Activated T-helper 1 cell treated with anti-CD3 and anti-CD28 coated beads, Interleukin-12 subunit alpha, Interleukin-12 subunit beta, Interleukin-2, Interleukin-4 antibody, amounts not matched to agents 30 ng/mL and 10 ng/mL and 1 ng/mL, durations not matched to agents 14 hours and 24 hours and 36 hours (primary cell): ENCODE results near the gene KDF1. TPM values are rescaled to one million over a fixed set of nuclear protein-coding genes. Genes with fewer than 3 reads are reported as not detected.

ENCODE experiments used
- DNase-seq: peaks from one replicate; pipeline ENCODE4 v3.0.0; 2021; ENCODE audit warnings: low spot score
- H3K27ac Mint-ChIP-seq: one replicate; pipeline ENCODE4 v1.8.0; 2021; ENCODE audit warnings: mild to moderate bottlenecking, mixed read lengths
- H3K27me3 Mint-ChIP-seq: one replicate; pipeline ENCODE4 v1.8.0; 2022; ENCODE audit warnings: mild to moderate bottlenecking, moderate library complexity, mixed read lengths; ENCODE audit not compliant: insufficient read depth
- H3K36me3 Mint-ChIP-seq: one replicate; pipeline ENCODE4 v1.8.0; 2021; ENCODE audit warnings: low read depth, mixed read lengths
- H3K4me1 Mint-ChIP-seq: one replicate; pipeline ENCODE4 v1.8.0; 2021; ENCODE audit warnings: low read depth, mixed read lengths
- H3K4me3 Mint-ChIP-seq: one replicate; pipeline ENCODE4 v1.8.0; 2021; ENCODE audit warnings: mild to moderate bottlenecking, moderate library complexity, mixed read lengths
- H3K9me3 Mint-ChIP-seq: one replicate; pipeline ENCODE4 v1.8.0; 2021; ENCODE audit warnings: mixed read lengths
- intact Hi-C: fragments of 100-400 bp; cut with micrococcal nuclease; formaldehyde crosslinking; loops from one replicate; pipeline ENCODE4 v1.15.1; 2024
- total RNA-seq: library from RNA; stranded (reverse); gene quantifications from 2 replicates; pipeline ENCODE4 v1.2.3, GENCODE V29; 2022

Gene KDF1
- total RNA-seq, 1 donor from 2014 or later, result not detected

DNA sequence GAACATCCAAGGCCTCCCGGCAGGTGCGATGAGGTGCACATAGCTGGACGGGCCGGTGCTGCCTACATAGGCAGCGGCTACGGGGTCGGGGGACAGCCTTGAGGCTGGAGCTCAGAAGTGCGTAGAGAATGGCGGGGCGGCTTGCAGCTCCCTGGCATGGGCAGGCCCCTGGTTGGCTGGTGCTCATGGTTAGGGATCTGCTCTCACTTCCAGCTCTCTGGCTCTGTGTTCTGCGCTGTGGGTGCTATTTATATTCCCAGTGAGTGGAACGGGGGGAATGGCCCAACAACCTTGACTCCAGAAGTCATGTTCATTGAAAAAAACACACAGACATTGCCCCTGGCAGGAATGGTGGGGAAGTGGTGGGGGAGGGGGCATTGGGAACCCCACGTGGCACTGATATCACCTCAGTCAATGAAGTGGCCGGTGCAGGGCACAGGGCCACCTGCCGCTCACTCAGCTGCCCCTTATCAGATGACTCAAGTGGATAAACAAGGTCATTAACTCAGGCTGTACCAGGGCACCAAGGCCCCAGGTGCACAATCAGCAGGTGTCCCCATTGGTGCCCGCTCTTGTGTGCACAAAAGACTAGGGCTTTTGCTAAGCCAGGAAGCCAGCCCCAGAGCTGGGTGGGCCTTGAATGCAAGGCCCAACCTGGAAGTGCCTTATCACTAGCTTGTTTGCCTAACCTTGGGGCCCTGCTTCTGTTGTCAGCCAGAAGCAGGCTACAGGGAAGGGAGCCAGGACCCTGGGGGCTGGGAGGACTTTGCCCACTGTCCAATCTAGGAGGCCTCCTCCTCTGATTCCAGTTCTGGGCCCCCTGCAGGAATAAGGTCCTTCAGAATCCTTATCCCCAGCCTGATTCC lies 46.3 kb downstream of the KDF1 start, which contains the start of gene NR0B2:
NR0B2 (minus strand) TSS at position 222 of the 866 bp plus-strand sequence; CDS start at position 187, 35 bp downstream.
- intact Hi-C loops, result no loop called here
- no peak for DNase-seq
- Mint-ChIP-seq H3K36me3 (no peaks in the 10 kb centered on the region), H3K4me3 (no peak within 1 kb of the TSS), H3K9me3 (no peaks in the 10 kb centered on the region), H3K27ac (no peak within 1 kb of the TSS), H3K4me1 (no peaks in the 10 kb centered on the region), H3K27me3 (peaks cover 11% of the 10 kb centered on the region)

DNA sequence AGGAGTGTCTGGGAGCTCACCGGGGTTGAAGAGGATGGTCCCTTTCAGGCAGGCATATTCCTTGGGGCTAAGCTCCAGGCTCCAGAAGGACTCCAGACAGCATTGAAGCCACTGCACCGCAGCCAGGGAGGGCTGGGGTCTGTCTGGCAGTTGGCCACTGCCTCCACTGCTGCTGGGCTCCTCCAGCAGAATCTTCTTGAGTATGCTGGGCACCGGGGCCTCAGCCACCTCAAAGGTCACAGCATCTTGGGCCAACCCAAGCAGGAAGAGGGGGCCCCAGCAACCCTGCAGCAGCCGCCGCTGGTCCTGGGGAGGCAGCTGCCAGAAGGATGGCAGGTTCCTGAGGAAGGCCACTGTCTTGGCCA lies 46.9 kb downstream of the KDF1 start:
- H3K36me3 Mint-ChIP-seq, result no peaks in the 10 kb centered on the region
- no peaks in the 10 kb centered on the region for H3K4me1 Mint-ChIP-seq
- intact Hi-C loops, result no loop called here
- peaks cover 11% of the 10 kb centered on the region for H3K27me3 Mint-ChIP-seq
- no peaks in the 10 kb centered on the region for H3K9me3 Mint-ChIP-seq
- no peak for DNase-seq
- no peak overlapping the region for H3K4me3 Mint-ChIP-seq
- H3K27ac Mint-ChIP-seq, result no peak overlapping the region

DNA sequence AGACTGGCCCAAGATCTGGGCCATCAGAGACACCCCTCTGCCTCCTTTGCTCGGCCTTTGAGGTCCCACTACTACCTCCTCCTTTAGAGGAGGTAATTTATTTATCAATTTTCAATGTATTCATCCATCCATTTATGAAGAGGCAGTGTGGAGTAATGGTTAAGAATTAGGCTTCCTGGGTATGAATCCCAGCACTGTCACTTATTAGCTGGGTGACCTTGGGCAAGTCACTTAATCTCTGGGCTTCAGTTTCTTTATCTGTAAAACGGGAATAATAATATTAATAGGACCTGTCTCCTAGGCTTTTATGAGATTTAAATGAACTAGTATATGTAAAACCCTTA lies 48.1 kb downstream of the KDF1 start:
- no peaks in the 10 kb centered on the region for H3K36me3 Mint-ChIP-seq
- no peaks in the 10 kb centered on the region for H3K9me3 Mint-ChIP-seq
- intact Hi-C loops, result no loop called here
- no peak for DNase-seq
- no peaks in the 10 kb centered on the region for H3K4me1 Mint-ChIP-seq
- H3K27me3 Mint-ChIP-seq, result peaks cover 13% of the 10 kb centered on the region
- no peak overlapping the region for H3K27ac Mint-ChIP-seq
- no peak overlapping the region for H3K4me3 Mint-ChIP-seq

DNA sequence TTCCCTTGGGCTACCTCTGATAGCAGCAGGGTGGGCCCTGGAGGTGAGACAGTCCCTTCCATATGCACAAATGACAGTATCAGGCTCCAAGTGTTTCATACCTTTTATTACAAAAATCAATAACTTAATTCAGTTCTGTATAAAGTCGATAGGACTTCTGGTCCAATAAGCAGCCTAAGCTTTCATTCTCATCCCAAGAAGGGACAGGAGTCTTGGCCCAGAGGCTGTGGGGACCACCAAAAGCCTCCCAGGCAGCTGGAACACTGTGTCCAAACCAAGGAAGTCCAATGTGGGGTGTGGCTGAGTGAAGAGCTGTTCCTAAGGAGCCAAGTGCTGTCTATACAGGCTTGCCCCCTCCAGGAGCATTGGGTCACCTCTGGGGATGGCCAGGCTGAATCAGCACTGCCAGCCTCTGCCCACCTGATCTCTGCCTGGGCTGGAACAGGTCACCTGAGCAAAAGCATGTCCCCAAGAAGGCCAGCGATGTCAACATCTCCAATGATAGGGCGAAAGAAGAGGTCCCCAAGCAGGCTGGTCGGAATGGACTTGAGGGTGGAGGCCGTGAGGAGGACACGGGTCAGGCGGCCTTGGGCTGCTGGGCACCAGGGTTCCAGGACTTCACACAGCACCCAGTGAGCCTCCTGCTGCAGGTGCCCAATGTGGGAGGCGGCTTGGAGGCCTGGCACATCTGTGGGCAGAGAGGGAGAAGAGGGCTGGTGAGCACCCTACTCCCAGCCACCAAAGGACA lies 48.7 kb downstream of the KDF1 start:
- H3K4me1 Mint-ChIP-seq, result no peaks in the 10 kb centered on the region
- H3K36me3 Mint-ChIP-seq, result no peaks in the 10 kb centered on the region
- H3K4me3 Mint-ChIP-seq, result no peak overlapping the region
- no peaks in the 10 kb centered on the region for H3K9me3 Mint-ChIP-seq
- no peak overlapping the region for H3K27ac Mint-ChIP-seq
- intact Hi-C loops, result no loop called here
- peaks cover 13% of the 10 kb centered on the region for H3K27me3 Mint-ChIP-seq
- DNase-seq, result no peak

DNA sequence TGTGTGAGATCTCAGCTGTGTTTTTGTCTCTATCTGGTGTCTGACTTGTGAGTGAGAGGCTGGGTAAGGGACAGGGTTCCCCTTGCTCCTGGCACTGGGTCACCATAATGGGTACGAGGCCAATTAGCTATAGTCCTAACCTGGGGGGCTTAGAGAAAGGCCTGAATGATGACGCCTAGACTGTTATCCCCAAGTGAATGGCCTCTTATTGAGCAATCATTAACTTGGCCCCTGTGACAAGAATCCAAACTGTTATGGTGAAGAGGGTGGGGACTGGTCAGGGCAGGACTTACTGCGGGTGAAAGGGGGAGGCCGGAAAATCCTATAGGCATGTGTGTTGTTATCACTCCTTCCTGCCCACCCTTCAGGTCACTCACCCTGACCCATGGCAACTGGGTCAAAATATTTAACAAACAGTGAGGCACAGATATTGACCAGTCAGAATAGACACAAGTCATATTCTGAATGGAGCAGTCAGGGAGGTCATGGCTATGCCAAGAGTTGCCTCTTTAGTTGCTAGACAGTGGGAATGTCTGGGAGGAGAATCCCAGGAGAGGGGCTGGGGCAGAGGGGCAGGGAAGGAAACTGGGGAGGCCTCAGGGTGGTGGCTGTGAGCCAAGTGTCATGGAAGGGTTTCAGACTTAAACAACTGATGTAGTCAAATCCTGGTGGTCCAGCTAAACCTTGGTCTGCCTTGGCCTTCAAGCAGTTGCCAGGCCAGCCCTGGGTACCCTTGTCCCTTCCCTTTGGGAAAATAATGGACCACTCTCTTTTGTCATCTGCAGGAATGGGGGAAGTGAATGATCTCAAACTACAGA lies 49.7 kb downstream of the KDF1 start:
- Mint-ChIP-seq H3K4me1 (no peaks in the 10 kb centered on the region), H3K4me3 (no peak overlapping the region), H3K27ac (no peak overlapping the region), H3K27me3 (peaks cover 13% of the 10 kb centered on the region), H3K36me3 (no peaks in the 10 kb centered on the region), H3K9me3 (no peaks in the 10 kb centered on the region)
- DNase-seq, result no peak
- intact Hi-C loops, result no loop called here

DNA sequence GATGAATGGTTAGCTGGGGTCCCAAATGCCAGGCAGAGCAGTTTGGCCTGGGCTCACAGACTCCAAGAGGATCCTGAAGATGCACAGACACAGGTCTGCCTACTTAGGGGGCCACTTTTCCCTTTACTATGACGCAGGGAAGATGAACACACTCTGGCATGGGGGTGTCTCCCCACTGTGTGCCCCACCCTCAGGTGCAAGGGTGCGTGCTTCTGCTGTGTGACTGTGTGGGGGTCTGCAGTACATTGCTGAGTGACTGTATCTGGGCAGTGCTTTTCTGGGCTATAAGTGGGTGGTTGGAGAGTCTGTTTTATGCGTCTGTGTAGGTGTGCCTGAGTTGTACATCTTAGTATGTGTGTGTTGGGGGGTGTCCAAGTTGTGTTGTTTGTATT lies 50.3 kb downstream of the KDF1 start:
- Mint-ChIP-seq H3K27ac (no peak overlapping the region), H3K9me3 (no peaks in the 10 kb centered on the region), H3K4me3 (no peak overlapping the region), H3K27me3 (peaks cover 13% of the 10 kb centered on the region), H3K4me1 (no peaks in the 10 kb centered on the region), H3K36me3 (no peaks in the 10 kb centered on the region)
- DNase-seq, result no peak
- intact Hi-C loops, result no loop called here

DNA sequence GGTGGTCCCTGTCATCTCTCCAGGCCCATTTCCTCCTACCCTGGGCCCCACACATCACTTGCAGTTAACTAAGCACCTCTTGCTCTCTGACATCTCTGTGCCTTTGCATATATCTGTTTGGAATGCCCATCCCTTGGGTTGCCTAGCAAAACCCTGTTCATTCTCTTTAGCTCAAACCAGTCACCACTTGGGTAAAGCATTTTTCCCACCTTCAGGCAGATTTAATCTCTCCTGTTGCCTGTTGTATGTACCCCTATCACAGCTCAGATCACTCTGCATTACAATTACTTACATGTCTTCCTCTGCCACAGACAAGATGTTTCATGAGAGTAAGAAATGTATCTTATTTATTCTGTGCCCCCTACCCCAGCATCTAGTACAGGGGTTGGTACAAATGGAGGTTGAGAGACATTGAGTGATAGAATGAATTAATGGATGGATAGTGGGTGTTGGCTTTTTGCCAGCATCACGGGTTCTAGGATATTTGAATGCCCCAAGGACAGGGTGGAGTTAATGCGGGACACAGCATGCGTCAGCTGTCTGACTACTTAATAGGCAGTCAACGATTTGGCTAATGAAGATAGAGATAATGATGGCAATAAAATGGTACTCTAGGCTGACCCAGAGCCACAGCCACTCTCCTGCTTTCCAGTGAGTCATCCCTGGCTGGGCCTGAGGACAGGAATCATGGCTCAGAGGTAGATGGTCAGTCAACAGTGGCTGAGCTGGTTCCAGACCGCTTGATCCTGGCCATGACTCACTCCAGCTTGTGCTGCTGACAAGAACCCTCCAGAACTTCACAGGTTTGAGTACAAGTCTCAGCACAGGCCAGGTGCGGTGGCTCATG lies 53.0 kb downstream of the KDF1 start:
- Mint-ChIP-seq H3K36me3 (no peaks in the 10 kb centered on the region), H3K4me1 (no peaks in the 10 kb centered on the region), H3K4me3 (no peak overlapping the region), H3K27me3 (peaks cover 10% of the 10 kb centered on the region), H3K9me3 (no peaks in the 10 kb centered on the region), H3K27ac (no peak overlapping the region)
- intact Hi-C loops, result no loop called here
- DNase-seq, result no peak

DNA sequence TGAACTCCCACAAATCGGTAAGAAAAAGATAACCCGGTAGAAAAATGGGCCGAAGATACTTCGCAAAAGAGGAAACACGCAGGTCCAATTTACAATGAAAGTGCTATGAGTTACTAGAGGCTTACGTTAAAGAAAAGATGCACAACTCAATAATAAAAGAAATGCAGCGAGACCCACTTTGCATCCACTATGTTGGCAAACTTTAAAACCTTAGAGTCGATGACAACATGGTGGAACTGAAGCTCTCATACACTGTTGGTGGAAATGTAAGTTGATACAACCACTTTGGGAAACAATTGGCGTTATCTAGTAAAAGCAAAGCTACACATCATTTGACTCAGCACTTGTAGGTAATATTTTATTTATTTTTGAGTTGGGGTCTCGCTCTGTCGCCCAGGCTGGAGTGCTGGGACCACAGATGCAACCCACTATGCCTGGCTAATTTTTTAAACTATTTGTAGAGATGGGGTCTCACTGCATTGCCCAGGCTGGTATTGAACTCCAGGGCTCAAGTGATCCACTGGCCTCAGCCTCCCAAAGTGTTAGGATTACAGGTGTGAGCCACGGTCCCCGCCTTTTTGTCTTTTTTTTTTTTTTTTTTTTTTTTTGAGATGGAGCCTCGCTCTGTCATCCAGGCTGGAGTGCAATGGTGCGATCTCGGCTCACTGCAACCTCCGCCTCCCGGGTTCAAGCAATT lies 59.3 kb downstream of the KDF1 start:
- no peaks in the 10 kb centered on the region for H3K9me3 Mint-ChIP-seq
- intact Hi-C loops, result loop anchor here (1.0 to 5.0 kb wide), 3 partner anchors 11 to 594 kb away; partner anchors contain the start of genes GPN2, NUDC and UBXN11
- no peak for DNase-seq
- H3K4me3 Mint-ChIP-seq, result peak overlapping the region; percentile 93
- peaks cover 2% of the 10 kb centered on the region for H3K27me3 Mint-ChIP-seq
- peaks cover 27% of the 10 kb centered on the region for H3K4me1 Mint-ChIP-seq
- H3K27ac Mint-ChIP-seq, result peak overlapping the region; percentile 96
- H3K36me3 Mint-ChIP-seq, result peaks cover 5% of the 10 kb centered on the region

DNA sequence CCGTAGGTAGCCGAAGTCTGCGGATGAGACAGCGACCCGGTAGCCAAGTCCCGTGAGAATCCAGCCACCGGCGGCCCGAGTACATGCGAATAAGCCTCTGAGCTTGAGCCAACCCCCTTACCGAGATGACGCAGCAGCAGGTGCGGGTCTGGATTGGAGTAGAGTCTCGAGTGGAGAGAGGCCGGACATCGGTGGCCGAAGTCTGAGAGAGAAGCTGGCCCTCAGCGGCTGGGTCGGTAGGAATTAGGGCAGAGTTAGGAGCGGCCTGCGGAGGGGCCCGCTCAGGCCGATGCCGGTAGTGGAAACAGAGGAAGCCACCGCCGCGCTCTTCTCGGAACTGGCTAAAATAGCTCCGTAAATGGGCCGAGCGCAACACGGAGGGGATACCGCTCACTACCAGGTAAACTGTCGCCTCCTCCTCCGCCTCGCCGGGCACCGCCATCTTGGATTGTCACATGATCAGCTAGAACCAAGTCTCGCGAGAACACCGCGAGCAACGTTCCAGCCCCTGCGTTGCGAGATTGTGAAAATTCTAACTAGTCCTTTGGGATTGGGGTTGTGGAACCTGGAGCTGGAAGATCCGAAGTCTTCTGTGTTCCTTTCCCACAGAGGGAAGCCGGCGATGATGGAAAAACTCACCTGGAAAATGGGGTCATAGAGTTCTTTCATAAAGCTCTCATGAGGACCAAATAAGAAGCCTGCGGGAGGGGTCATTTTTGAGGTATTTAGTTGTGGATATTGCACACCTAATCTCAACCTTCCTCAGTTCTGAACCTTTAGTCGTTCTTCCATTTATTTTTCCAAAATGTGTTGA lies 60.1 kb downstream of the KDF1 start, which contains the start of gene GPATCH3:
GPATCH3 (minus strand) TSS at position 467 of the 814 bp plus-strand sequence; CDS start at position 442, 25 bp downstream.
- peaks cover 27% of the 10 kb centered on the region for H3K4me1 Mint-ChIP-seq
- peaks cover 5% of the 10 kb centered on the region for H3K36me3 Mint-ChIP-seq
- H3K4me3 Mint-ChIP-seq, result peak within 1 kb of the TSS; percentile 93
- intact Hi-C loops, result loop anchor here (1.0 to 5.0 kb wide), 3 partner anchors 10 to 593 kb away; partner anchors contain the start of genes GPN2, NUDC and UBXN11
- H3K27ac Mint-ChIP-seq, result peak within 1 kb of the TSS; percentile 96
- H3K27me3 Mint-ChIP-seq, result peaks cover 2% of the 10 kb centered on the region
- peak; percentile 81 for DNase-seq
- no peaks in the 10 kb centered on the region for H3K9me3 Mint-ChIP-seq
